Activated T-cell treated with anti-CD3 and anti-CD28 coated beads, Interleukin-2, amount 50 U/mL, for 72 hours (primary cell): ENCODE results near the gene UGCG. TPM values are rescaled to one million over a fixed set of nuclear protein-coding genes. Genes with fewer than 3 reads are reported as not detected.
"Not testable (repeated sequence)": the region's sequence is repeated elsewhere in the genome, so short reads cannot be mapped to it uniquely, and the experiment has no call there.

Source experiments
- ATAC-seq, 2 donors: fragments of 150-1000 bp; cut with Tn5 transposase; replicated peaks in 1 of 2; 2 replicates each; pipeline ENCODE4 v1.10.0; 2021; ENCODE audit warnings: moderate library complexity in 2 of 2, mild to moderate bottlenecking in 1 of 2
- DNase-seq, 2 donors: peaks; one replicate each; pipeline ENCODE4 v3.0.0; 2021 to 2022; ENCODE audit warnings: mixed read lengths in 1 of 2
- H3K27ac Mint-ChIP-seq: one replicate; pipeline ENCODE4 v1.8.0; 2022; ENCODE audit warnings: mild to moderate bottlenecking, moderate library complexity, mixed read lengths
- H3K27me3 Mint-ChIP-seq: one replicate; pipeline ENCODE4 v1.8.0; 2022; ENCODE audit warnings: low read depth, mixed read lengths
- H3K36me3 Mint-ChIP-seq, 2 donors: one replicate each; pipeline ENCODE4 v1.8.0; 2022; ENCODE audit warnings: mixed read lengths in 2 of 2, mild to moderate bottlenecking in 1 of 2; ENCODE audit not compliant: insufficient read depth in 2 of 2
- H3K4me1 Mint-ChIP-seq: one replicate; pipeline ENCODE4 v1.8.0; 2022; ENCODE audit warnings: low read depth, mixed read lengths
- H3K4me3 Mint-ChIP-seq, 2 donors: one replicate each; pipeline ENCODE4 v1.8.0; 2022; ENCODE audit warnings: mild to moderate bottlenecking in 2 of 2, mixed read lengths in 2 of 2, moderate library complexity in 2 of 2
- H3K9me3 Mint-ChIP-seq, 2 donors: one replicate each; pipeline ENCODE4 v1.8.0; 2022; ENCODE audit warnings: mixed read lengths in 2 of 2
- total RNA-seq, 2 donors: library from RNA; stranded (reverse); gene quantifications; one replicate each; pipeline ENCODE4 v1.2.3, GENCODE V29; 2022

UGCG gene
- total RNA-seq, 2 donors from 2014 or later = 11.7 to 15.1 TPM

GRCh38 chr9:111898331-111899096 is 1.9 kb downstream of the UGCG start:
- no peak overlapping the region for H3K4me3 Mint-ChIP-seq
- H3K27ac Mint-ChIP-seq = no peak overlapping the region
- peaks cover 6% of the 10 kb centered on the region for H3K4me1 Mint-ChIP-seq
- H3K27me3 Mint-ChIP-seq = no peaks in the 10 kb centered on the region
- no peak for ATAC-seq
- no peaks in the 10 kb centered on the region for H3K9me3 Mint-ChIP-seq
- H3K36me3 Mint-ChIP-seq = no peaks in the 10 kb centered on the region
- DNase-seq = no peak

GRCh38 chr9:111900151-111900857 is 3.7 kb downstream of the UGCG start:
- H3K27ac Mint-ChIP-seq = no peak overlapping the region
- DNase-seq (no peak), ATAC-seq (no peak)
- H3K9me3 Mint-ChIP-seq = no peaks in the 10 kb centered on the region
- no peaks in the 10 kb centered on the region for H3K27me3 Mint-ChIP-seq
- H3K4me3 Mint-ChIP-seq = peak overlapping the region in 1 of 2 donors; percentile 41
- H3K36me3 Mint-ChIP-seq = no peaks in the 10 kb centered on the region
- peaks cover 15% of the 10 kb centered on the region for H3K4me1 Mint-ChIP-seq

- H3K4me1 Mint-ChIP-seq = peaks cover 14% of the 10 kb centered on the region
- no peaks in the 10 kb centered on the region for H3K36me3 Mint-ChIP-seq
- no peak for ATAC-seq
These were observed 4.4 kb downstream of the UGCG start for GRCh38 chr9:111900858-111901612.

GRCh38 chr9:111902391-111903139 is 6.0 kb downstream of the UGCG start:
- Mint-ChIP-seq H3K4me3 (no peak overlapping the region), H3K9me3 (no peaks in the 10 kb centered on the region), H3K27me3 (no peaks in the 10 kb centered on the region), H3K4me1 (peaks cover 30% of the 10 kb centered on the region), H3K36me3 (peaks cover 3% of the 10 kb centered on the region in 2 donors), H3K27ac (no peak overlapping the region)
- DNase-seq = no peak
- no peak for ATAC-seq

More at GRCh38 chr9:111900858-111901612, 4.4 kb downstream of the UGCG start:
- DNase-seq = no peak
- Mint-ChIP-seq H3K9me3 (no peaks in the 10 kb centered on the region), H3K4me3 (no peak overlapping the region), H3K27ac (no peak overlapping the region), H3K27me3 (no peaks in the 10 kb centered on the region)

GRCh38 chr9:111903535-111903934 is 6.9 kb downstream of the UGCG start:
- not testable (repeated sequence) for DNase-seq, H3K36me3 Mint-ChIP-seq, H3K27me3 Mint-ChIP-seq, H3K27ac Mint-ChIP-seq, H3K4me3 Mint-ChIP-seq, H3K9me3 Mint-ChIP-seq, ATAC-seq
- H3K4me1 Mint-ChIP-seq = peaks cover 39% of the 10 kb centered on the region

GRCh38 chr9:111904026-111904425 is 7.4 kb downstream of the UGCG start:
- Mint-ChIP-seq H3K9me3 (no peaks in the 10 kb centered on the region), H3K27me3 (no peaks in the 10 kb centered on the region), H3K4me3 (no peak overlapping the region), H3K27ac (no peak overlapping the region), H3K4me1 (peaks cover 44% of the 10 kb centered on the region), H3K36me3 (peaks cover 3% of the 10 kb centered on the region in 2 donors)
- DNase-seq (no peak), ATAC-seq (no peak)

- H3K27ac Mint-ChIP-seq = no peak overlapping the region
- H3K4me3 Mint-ChIP-seq = no peak overlapping the region
- peaks cover 3% of the 10 kb centered on the region in 2 donors for H3K36me3 Mint-ChIP-seq
- no peak for DNase-seq
- no peak for ATAC-seq
- no peaks in the 10 kb centered on the region for H3K9me3 Mint-ChIP-seq
- no peaks in the 10 kb centered on the region for H3K27me3 Mint-ChIP-seq
- peaks cover 53% of the 10 kb centered on the region for H3K4me1 Mint-ChIP-seq
These were observed 8.3 kb downstream of the UGCG start for GRCh38 chr9:111904891-111905291.

- no peak overlapping the region for H3K27ac Mint-ChIP-seq
- no peak overlapping the region for H3K4me3 Mint-ChIP-seq
- DNase-seq (no peak), ATAC-seq (no peak)
- peaks cover 3% of the 10 kb centered on the region in 2 donors for H3K36me3 Mint-ChIP-seq
- H3K4me1 Mint-ChIP-seq = peaks cover 76% of the 10 kb centered on the region
- H3K27me3 Mint-ChIP-seq = no peaks in the 10 kb centered on the region
- no peaks in the 10 kb centered on the region for H3K9me3 Mint-ChIP-seq
These were observed 10.5 kb downstream of the UGCG start for GRCh38 chr9:111907147-111907546.

- peak in 1 of 2 donors; percentile 23 for ATAC-seq
- peak overlapping the region; percentile 86 for H3K27ac Mint-ChIP-seq
- peaks cover 87% of the 10 kb centered on the region for H3K4me1 Mint-ChIP-seq
- no peaks in the 10 kb centered on the region for H3K27me3 Mint-ChIP-seq
- H3K36me3 Mint-ChIP-seq = peaks cover 3% of the 10 kb centered on the region in 2 donors
- DNase-seq = no peak
- H3K9me3 Mint-ChIP-seq = no peaks in the 10 kb centered on the region
- H3K4me3 Mint-ChIP-seq = peak overlapping the region; percentile 45 to 56
These were observed 12.8 kb downstream of the UGCG start for GRCh38 chr9:111909444-111909843.

GRCh38 chr9:111910428-111910827 is 13.8 kb downstream of the UGCG start:
- DNase-seq (peak in 1 of 2 donors; percentile 7), ATAC-seq (peak; percentile 20 to 67)
- peak overlapping the region; percentile 27 to 56 for H3K4me3 Mint-ChIP-seq
- no peaks in the 10 kb centered on the region for H3K27me3 Mint-ChIP-seq
- H3K4me1 Mint-ChIP-seq = peaks cover 94% of the 10 kb centered on the region
- H3K27ac Mint-ChIP-seq = peak overlapping the region; percentile 19
- peaks cover 3% of the 10 kb centered on the region in 2 donors for H3K36me3 Mint-ChIP-seq
- H3K9me3 Mint-ChIP-seq = no peaks in the 10 kb centered on the region

- no peaks in the 10 kb centered on the region for H3K27me3 Mint-ChIP-seq
- H3K9me3 Mint-ChIP-seq = no peaks in the 10 kb centered on the region
- peaks cover 3 to 6% of the 10 kb centered on the region in 2 donors for H3K36me3 Mint-ChIP-seq
- no peak overlapping the region for H3K27ac Mint-ChIP-seq
- ATAC-seq (no peak), DNase-seq (no peak)
- H3K4me1 Mint-ChIP-seq = peaks cover 93% of the 10 kb centered on the region
- H3K4me3 Mint-ChIP-seq = no peak overlapping the region
These were observed 16.5 kb downstream of the UGCG start for GRCh38 chr9:111913159-111913558.

- H3K4me3 Mint-ChIP-seq = peak overlapping the region; percentile 80 to 85
- no peaks in the 10 kb centered on the region for H3K9me3 Mint-ChIP-seq
- H3K27me3 Mint-ChIP-seq = no peaks in the 10 kb centered on the region
- peaks cover 81% of the 10 kb centered on the region for H3K4me1 Mint-ChIP-seq
- peak; percentile 14 to 28 for ATAC-seq
- no peak for DNase-seq
- peaks cover 3 to 16% of the 10 kb centered on the region in 2 donors for H3K36me3 Mint-ChIP-seq
- peak overlapping the region; percentile 58 for H3K27ac Mint-ChIP-seq
These were observed 18.3 kb downstream of the UGCG start for GRCh38 chr9:111914749-111915424.
